NCI-H187 treated with DMSO at 0.1 percent for 48 hours (cell line): ENCODE data around the gene ATP1B3.
"Not testable (repeated sequence)": the region's sequence is repeated elsewhere in the genome, so short reads cannot be mapped to it uniquely, and the experiment has no call there.

Experiments used
- DNase-seq: peaks from one replicate; lab custom pipeline; 2025; lab: John Stamatoyannopoulos, UW

Gene ATP1B3

DNA sequence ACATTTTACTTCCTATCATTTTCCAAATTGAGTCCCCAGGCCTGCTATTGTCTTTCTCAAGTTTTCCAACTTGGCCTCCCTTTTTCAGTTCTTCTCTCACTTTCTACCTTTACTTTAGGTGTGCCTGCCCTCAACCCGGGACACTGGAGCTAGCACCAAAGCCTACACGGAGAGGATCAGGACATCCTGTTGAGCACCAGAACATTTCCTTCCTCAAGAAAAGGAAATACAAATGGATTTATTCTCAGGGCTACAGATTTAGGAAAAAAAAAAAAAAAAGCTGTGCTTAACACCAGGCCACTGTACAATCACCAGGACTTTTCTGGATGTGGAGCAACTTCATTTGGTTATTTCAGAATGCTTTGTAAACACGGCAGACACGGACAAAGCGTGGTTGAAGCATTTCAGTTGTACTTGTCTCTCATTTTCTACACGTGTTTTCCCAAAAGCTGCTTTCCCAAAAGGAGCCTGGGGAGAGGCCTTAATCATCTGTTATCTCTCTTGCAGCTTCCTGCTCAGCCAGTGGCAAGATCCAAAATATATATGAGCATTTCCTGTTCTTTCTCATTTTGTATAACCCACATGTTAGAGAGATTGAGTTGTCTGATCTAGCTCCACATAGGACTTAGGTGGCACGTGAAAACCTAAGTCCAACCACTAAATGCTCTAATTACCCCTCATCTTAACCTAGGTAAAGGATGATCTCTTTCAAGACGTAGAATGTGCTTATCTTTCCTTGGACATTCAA lies 15.5 kb upstream of the ATP1B3 start:
- DNase-seq, result no peak

DNA sequence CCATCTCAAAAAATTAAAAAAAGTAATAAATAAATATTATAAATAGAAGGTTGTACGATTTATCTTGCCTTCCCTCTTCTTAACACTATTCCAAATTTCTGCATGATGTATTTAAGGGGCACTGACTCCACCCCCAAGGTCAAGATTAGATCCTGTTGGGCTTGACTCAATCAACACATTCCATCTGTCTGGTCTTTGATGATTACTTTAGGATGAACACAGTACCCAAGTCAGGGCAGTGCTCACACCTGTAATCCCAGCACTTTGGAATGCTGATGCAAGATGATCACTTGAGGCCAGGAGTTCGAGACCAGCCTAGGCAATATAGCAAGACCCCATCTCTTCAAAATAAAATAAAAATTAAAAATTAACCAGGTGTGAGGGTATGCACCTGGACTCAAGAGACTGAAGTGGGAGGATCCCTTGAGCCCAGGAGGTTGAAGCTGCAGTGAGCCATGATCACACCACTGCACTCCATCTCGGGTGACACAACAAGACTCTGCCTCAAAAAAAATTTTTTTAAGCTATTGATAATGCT lies 14.1 kb upstream of the ATP1B3 start:
- no peak for DNase-seq

DNA sequence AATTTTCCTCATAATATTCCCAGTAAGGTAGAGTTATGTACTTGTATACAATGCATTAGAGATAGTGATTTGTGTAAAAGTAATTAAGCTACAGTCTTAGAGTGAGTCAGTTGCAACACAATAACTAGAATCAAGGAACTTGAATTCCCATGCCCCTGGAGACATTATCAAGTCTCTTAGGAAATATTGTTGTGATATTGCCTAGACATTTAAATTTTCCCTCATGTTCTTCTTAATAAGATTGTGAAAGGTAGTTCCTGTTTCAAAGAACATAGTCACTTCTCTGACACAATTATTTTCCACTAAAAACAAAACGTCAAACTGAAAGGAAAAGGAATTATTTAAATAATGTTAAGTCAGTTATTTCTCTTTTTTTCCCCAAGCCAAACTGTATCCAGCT lies 13.0 kb upstream of the ATP1B3 start:
- DNase-seq, result no peak

DNA sequence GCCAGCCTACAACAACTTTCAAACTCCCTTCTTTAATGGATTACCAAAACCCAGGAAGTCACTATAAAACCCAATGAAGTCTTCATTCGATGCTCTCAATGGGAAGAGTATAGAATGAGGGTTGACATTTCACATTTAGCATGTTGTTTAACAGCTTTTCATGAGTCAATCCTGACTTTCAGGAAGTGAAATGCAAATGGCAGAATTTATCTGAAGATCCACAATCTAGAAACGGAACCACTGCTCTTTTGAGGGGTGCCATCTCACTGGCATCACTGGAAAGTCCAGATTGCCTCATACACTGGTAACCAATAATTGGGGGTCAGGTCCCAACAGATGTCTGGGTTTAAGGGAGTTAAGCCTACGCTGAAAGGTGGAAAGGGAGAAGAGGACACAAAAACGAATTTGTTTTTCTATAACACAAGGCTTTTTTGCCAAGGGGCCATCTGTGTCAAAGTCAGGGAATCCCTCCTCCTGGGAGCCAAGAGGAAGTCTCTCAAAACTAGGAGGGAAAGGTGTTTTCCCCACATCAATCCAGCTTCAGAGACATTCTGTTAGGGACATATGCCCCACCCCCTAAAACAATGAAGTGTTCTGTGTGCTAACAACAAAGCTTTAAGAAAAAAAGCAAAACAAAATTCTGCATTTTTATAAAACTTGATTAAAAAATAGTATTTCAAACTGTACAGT lies 12.0 kb upstream of the ATP1B3 start:
- DNase-seq, result no peak

DNA sequence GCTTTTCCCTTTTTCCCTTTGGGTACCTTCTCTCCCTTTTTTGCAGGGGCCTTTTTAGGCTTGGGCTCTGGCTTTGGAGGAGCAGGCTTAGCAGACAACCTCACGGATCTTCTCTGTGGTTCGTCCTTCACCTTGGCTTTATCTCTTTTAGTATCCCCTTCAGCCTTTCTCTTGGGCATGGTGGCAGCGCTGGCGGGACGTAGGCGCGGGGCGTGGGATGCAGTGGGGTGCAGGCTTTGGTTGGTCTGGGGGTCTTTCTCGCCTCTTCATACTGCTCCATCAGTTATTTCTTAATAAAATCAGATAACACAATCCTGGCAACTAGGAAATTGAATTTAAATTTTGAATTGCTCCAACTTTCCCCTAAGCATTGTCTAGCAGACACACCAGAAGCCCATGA lies 11.3 kb upstream of the ATP1B3 start:
- no peak for DNase-seq

DNA sequence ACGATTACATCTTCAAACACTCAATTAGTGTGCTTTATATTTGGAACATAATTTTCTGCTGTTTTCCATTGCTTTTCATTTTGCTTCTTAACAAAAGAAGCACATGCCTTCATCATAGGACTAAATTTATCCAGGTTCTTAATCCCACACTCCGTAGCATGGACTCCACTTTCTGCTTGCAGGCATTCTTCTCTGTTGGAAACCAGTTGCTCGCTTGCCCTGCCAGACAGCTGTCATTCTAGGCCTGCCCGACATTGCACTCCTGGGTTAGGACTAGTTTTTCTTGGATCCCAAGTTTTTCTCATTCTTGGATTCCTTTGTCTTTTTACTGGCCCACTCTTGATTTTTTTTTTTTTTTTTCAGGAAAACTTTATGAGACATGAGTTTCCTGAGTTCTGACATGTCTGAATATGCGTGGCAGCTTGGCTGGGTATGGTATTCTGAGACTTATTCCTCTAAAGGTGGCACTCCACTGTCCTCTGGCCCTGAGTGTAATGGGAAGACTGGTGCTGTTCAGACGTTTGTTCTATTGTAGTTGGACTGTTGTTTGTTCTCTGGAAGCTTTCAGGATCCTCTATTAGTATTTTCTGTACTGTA lies 6.3 kb upstream of the ATP1B3 start:
- DNase-seq, result no peak

DNA sequence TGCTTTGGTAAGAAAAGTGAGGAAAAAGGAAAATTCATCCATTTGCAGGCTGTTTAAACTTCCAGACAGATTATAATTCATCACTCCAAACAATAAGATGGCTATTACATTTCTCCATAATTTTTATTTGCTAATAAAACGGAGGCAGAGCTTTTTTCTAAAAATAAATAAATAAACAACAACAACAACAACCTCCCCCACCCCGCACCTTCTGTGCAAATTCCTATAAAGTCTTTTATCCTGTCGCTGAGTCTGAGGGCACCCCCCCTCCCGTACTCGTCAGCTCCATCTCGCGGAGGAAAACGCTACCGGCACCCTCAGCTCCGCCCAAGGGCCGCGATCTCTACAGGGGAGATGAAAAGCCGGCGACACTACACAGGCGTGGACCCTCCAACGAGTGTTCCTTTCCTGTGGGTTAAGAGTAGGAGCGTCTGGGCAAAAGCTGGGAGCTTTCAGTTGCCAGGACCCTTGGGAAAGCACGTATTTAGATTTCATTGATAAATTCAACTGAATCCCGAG lies 1.0 kb upstream of the ATP1B3 start:
- DNase-seq, result peak; percentile 39

DNA sequence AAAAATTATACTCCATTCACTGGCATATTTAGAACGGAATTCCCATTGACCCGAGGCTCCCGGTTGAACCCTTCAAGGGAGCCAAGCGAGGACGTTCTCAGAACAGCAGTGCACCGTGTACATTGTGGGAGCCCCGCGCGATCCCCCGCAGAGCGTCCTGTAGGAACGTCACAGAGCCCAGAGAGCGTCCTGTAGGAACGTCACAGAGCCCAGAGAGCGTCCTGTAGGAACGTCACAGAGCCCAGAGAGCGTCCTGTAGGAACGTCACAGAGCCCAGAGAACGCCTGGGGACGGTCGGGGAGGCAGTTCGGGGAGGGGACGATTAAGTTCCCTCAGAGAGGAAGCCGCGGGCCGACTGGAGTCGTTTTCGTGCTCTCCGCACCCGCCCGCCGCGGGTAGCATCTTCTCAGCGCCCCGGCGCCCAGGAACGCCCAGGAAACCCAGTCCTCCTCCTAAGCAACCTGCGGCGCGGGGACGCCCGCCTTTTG lies 506 bp upstream of the ATP1B3 start:
- no peak for DNase-seq

DNA sequence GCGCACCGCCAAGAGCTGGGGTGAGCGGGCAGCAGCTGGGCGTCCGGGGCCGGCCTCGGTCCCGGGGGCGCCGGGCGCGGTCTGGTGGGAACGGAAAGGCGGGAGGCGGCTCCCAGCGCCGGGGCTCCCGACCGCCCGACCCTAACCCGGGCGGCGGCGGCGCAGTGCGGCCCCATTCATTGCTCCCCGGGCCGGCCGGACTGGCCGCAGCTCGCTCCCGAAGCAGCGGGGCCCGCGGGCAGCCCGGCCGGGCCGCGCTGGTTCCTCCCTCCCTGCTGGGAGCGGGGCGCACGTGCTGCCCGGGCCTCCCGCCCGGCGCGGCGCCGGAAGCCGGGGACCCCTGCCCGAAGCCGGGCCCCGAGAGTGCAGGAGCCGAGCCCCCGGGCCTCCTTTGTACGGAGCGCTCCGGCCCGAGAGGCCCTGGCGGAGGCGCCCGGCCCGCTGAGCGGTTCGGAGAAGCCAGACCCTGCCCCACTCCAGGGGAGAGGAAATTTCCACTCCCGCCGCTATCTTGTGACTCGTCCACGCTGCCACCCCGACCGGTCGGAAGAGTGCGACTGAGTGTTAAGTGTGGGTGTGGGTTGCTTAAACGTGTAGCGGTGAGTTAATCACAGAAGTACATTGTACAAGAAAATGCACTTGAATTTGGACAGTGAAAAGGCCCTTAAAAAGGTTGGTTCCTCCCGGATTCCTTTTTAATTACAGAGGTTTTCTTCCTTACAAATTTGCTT lies 613 bp downstream of the ATP1B3 start:
- no peak for DNase-seq

DNA sequence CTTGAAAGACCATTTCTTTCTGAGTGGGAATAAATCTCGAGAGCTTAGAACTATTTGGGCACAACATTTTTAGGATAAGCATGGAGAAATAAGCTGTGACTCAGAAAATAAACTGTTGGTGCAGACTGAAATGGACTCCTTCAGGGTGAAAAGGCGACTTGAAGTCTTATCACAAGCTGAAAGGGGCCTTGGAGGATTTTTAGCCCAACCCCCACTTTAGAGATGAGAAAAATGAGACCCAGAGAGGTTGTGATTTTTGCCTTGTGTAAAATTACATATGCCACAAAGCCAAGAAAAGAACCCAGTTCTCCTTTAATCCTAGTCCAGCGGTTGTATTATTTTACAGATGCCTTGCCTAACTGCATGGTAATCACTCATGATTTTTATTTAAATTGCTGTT lies 1.5 kb downstream of the ATP1B3 start:
- no peak for DNase-seq

DNA sequence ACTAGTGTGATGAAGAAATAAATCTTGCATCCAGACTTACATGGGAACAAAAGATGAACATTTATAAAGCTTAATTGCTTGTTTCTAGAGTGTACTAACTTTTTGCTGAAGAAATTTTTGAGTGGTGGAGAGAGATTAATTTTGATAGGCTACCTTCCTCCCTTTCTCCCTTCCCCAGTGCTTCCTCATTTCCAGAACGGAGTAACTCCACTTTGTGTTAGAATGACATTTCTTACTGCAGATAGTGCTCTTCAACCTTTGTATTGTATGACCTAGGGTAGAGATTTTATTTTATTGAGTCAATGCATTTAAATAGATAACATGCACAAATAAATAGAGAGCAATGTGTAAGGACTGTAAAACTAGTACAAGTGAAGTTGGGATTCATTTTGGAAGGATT lies 1.9 kb downstream of the ATP1B3 start:
- DNase-seq, result no peak

DNA sequence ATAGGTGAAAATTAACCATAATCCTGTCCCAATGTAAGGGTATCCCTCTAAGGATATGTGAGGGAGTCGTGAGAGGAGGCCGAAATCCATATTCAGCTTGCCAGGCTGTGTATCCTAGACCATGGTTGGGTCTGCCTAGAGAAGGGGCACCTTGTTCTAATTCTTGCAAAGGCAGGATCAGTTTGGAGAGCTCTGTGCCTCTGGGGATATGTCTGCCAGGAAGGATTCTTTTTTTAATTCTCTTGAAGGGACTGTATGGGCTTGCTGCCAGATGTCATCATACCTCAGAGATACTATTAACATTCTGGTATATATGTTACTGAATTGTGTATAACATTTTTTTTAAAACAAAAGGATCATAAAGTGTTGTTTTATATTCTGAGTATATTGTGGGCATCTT lies 2.4 kb downstream of the ATP1B3 start:
- DNase-seq, result no peak

DNA sequence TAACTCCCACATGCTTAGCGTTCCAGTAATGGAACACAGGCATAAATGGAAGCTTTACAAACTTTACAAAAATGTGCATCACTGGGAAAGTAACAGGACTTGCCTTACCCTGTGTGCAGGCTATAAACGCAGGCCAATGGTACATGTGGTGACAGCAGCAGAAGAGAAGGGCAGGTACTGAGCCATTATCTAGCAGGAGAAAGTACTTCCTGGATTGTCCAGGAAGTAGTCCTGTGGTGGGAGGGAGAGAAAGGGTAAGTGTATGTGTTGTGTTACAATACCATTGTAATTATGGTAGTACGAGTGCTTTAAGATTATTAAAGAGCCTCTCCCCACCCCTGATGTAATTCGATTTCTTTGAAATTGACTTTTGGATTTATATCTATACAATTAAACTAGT lies 5.3 kb downstream of the ATP1B3 start:
- DNase-seq, result no peak

DNA sequence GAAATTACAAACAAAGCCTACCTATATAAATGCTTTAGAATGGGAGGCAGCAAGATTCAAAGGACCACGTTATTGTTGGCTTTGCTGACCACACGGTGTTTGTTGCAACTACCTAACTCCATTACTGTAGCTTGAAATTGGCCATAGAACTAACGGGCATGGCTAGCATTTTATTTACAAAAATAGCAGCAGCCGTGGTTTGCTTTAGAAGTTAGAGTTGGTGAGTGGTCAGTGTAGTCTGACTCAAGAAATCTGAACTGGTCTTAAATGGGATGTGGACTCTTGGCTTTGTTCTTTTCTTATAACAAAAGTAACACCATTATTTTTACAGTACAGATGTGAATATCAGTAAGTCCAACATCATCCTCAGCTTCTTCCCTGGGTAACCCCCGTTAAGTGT lies 10.6 kb downstream of the ATP1B3 start:
- DNase-seq, result no peak

DNA sequence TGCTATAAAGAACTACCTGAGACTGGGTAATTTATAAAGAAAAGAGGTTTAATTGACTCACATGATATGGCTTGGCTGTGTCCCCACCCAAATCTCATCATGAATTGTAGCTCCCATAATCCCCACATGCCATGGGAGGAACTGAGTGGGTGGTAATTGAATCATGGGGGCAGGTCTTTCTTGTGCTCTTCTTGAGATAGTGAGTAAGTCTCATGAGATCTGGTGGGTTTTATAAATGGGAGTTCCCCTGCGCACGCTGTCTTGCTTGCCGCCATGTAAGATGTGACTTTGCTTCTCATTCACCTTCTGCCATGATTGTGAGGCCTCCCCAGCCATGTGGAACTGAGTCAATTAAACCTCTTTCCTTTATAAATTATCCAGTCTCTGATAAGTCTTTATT lies 12.1 kb downstream of the ATP1B3 start:
- not testable (repeated sequence) for DNase-seq

DNA sequence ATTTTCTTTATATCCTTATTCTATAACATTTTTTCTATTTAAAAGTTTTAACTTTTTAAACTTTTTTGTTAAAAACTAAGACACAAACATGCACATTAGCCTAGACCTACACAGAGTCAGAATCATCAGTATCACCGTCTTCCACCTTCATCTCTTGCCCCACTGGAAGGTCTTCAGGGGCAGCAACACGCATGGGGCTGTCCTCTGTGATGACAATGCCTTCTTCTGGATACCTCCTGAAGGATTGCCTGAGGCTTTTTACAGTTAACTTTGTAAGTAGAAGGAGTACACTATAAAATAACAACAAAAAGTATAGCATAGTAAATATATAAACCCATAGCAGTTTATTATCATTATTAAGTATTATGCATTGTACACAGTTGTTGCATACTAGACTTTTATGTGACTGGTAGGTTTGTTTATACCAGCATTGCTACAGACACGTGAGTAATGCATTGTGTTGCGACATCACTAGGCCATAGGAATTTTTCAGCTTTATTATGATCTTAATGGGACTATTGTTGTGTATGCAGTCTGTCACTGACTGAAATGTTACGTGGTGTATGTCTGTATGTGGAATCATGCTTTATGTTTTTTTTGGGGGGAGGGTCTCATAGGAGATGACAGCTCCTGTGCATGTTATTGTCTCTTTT lies 18.2 kb downstream of the ATP1B3 start:
- DNase-seq, result no peak

DNA sequence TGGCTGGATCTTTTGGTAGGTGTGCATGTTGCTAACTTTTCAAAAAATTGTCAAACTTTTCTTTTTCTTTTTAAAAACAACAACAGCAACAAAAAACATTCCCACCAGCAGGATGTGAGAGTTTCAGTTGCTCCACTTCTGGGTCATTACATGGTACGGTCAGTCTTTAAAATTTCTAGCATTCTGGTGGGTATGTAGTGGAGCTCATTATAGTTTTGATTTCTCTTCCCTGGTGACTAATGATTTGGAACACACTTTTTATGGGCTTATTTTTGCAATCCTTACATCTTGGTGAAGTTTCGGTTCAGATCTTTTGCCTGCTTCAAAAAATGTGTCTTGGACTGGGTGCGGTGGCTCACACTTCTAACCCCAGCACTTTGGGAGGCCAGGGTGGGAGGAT lies 19.3 kb downstream of the ATP1B3 start:
- DNase-seq, result no peak

DNA sequence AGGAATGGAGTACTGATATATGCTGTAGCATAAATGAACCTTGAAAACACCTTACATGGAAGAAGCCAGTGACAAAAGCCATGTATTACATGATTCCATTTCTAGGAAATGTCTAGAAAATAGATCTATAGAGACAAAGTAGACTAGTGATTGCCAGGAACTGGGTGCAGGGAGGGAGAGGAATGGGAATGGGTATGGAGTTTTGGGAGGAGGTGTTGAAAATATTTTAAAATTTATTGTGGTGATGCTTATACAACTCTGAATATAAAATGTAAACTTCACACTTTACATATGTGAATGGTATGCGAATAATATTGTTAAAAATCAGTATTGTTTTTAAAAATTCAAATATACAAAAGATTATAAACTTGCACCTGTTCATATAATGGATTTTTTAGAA lies 22.5 kb downstream of the ATP1B3 start:
- DNase-seq, result no peak

DNA sequence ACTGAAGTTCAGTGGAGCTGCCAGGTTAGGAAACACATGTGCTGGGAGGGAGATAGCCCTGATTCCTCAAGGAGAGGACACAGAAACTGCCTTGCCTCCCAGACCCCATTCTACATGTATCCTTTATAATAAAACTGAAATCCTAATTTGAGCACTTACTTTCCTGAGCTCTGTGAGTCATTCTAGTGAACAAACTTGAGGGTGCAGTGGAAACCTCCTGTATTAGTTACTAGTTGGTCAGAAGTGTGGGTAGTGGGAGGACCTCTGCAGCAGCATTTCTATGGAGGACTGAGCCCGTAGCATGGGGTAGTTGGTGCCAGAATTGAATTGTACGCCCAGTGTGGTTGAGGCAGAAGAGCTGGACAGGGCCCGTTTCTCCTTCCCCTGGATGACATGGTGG lies 23.9 kb downstream of the ATP1B3 start:
- DNase-seq, result no peak

DNA sequence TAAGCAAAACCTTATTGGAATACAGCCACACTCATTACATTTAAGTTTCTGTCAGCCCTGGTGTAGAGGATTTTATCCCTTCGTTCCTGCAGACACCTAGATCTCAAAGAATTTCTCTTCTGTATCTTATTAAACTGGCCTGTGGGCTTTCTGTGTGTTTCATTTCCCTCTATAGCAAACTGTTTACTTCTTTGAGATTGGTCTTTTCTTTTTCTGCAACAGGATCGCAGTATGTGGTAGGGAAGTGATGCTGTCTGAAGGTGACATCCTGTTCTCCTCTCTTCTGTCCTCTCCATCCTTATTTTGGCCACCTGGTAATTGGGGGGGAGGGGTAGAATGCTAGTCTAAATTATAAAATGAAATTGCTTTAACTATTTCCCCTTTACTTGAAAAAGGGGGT lies 25.5 kb downstream of the ATP1B3 start:
- DNase-seq, result no peak

DNA sequence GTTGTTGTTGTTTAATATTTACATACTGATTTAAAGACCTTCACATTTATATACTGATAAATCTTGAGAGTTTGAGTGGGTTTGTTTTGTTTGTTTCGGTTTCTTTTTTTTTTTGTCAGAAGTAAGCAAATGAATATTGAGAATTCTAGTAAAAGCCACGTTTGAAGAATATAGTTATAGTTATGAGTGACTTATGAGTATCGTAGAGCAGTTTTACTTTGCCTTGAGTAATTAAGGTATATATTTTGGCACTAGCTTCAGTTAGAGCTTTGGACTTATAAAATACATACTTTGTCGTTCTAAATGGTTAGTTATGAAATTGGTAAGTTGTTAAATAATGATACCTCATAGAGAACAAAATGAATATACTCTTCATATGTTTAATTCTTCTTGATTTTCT lies 27.8 kb downstream of the ATP1B3 start:
- DNase-seq, result no peak

DNA sequence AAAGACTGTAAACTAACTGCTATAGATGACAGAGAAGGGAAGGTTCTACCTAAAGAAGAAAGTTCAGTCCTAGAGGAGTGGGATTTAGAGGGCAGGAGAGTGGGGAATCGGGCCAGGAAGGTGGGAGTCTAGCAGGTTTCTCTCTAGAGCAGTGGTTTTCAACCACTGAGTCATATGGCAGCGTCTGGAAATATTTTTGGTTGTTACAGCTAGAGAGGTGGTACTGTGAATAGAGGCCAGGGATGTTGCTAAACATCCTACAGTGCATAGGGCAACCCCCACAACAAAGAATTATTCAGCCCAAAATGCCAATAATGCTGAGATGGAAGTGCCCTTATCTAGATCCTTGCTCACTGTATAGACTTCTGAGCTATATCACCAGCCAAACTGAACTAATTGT lies 28.7 kb downstream of the ATP1B3 start:
- no peak for DNase-seq
